ENCODE measurements around the gene LENEP. TPM values are rescaled to one million over a fixed set of nuclear protein-coding genes. Genes with fewer than 3 reads are reported as not detected.
A peak's percentile ranks its signal among the peaks of the same experiment; 100 is the strongest.

The LENEP gene
- total and polyA plus RNA-seq, 9 donors, result 0.24 to 0.40 (median 0.35) TPM; not detected in 5

- H3K4me1 ChIP-seq (ENCODE audit: control insufficient read depth, insufficient read depth, low read length), result peaks cover 60% of the 10 kb centered on the region
- WGBS (ENCODE audit: insufficient coverage), result 92% methylated on average over 2 of the region's 2 CpGs
- H3K27me3 ChIP-seq (ENCODE audit: control insufficient read depth, insufficient read depth, low read length), result no peaks in the 10 kb centered on the region
- H3K36me3 ChIP-seq (ENCODE audit: control insufficient read depth, insufficient read depth, low read length), result peaks cover 38% of the 10 kb centered on the region
- H3K27ac ChIP-seq (ENCODE audit: low read length), result no peak overlapping the region
- no peak for DNase-seq
- H3K9me3 ChIP-seq (replicated peaks; ENCODE audit: control insufficient read depth, low read depth, low read length), result no peaks in the 10 kb centered on the region
- H3K4me3 ChIP-seq (ENCODE audit: low read length), result no peak overlapping the region
Observed at GRCh38 chr1:154953611-154954038, 39.8 kb upstream of the LENEP start.

GRCh38 chr1:154954541-154954940, 38.8 kb upstream of the LENEP start:
- no CpG with 5 or more reads among the region's 3 CpGs for WGBS (ENCODE audit: insufficient coverage)
- peak overlapping the region; percentile 65 for H3K4me3 ChIP-seq (ENCODE audit: low read length)
- peaks cover 64% of the 10 kb centered on the region for H3K4me1 ChIP-seq (ENCODE audit: control insufficient read depth, insufficient read depth, low read length)

GRCh38 chr1:154955039-154955717, 38.2 kb upstream of the LENEP start:
- no peaks in the 10 kb centered on the region for H3K27me3 ChIP-seq (ENCODE audit: control insufficient read depth, insufficient read depth, low read length)
- peak; percentile 84 for DNase-seq
- H3K4me1 ChIP-seq (ENCODE audit: control insufficient read depth, insufficient read depth, low read length), result peaks cover 67% of the 10 kb centered on the region
- H3K36me3 ChIP-seq (ENCODE audit: control insufficient read depth, insufficient read depth, low read length), result peaks cover 47% of the 10 kb centered on the region
- H3K27ac ChIP-seq (ENCODE audit: low read length), result peak overlapping the region; percentile 96
- H3K4me3 ChIP-seq (ENCODE audit: low read length), result peak overlapping the region; percentile 65
- WGBS (ENCODE audit: insufficient coverage), result 12% methylated on average over 2 of the region's 4 CpGs
- H3K9me3 ChIP-seq (replicated peaks; ENCODE audit: control insufficient read depth, low read depth, low read length), result no peaks in the 10 kb centered on the region

More at GRCh38 chr1:154954541-154954940, 38.8 kb upstream of the LENEP start:
- Histone ChIP-seq H3K27ac (ENCODE audit: low read length) (peak overlapping the region; percentile 96), H3K9me3 (replicated peaks; ENCODE audit: control insufficient read depth, low read depth, low read length) (no peaks in the 10 kb centered on the region), H3K36me3 (ENCODE audit: control insufficient read depth, insufficient read depth, low read length) (peaks cover 44% of the 10 kb centered on the region), H3K27me3 (ENCODE audit: control insufficient read depth, insufficient read depth, low read length) (no peaks in the 10 kb centered on the region)
- no peak for DNase-seq

GRCh38 chr1:154955718-154956543, 37.5 kb upstream of the LENEP start, which contains the start of gene PBXIP1:
Gene PBXIP1 (minus strand): TSS chr1:154956099. CDS start chr1:154953721, 2,378 bp downstream.
- H3K9me3 ChIP-seq (replicated peaks; ENCODE audit: control insufficient read depth, low read depth, low read length), result no peaks in the 10 kb centered on the region
- peak; percentile 99 for DNase-seq
- H3K27me3 ChIP-seq (ENCODE audit: control insufficient read depth, insufficient read depth, low read length), result no peaks in the 10 kb centered on the region
- H3K4me3 ChIP-seq (ENCODE audit: low read length), result peak within 1 kb of the TSS; percentile 65
- H3K27ac ChIP-seq (ENCODE audit: low read length), result peak within 1 kb of the TSS; percentile 96
- 0% methylated on average over 11 of the region's 18 CpGs for WGBS (ENCODE audit: insufficient coverage)
- peaks cover 73% of the 10 kb centered on the region for H3K4me1 ChIP-seq (ENCODE audit: control insufficient read depth, insufficient read depth, low read length)
- peaks cover 42% of the 10 kb centered on the region for H3K36me3 ChIP-seq (ENCODE audit: control insufficient read depth, insufficient read depth, low read length)

- H3K27me3 ChIP-seq (ENCODE audit: control insufficient read depth, insufficient read depth, low read length), result no peaks in the 10 kb centered on the region
- H3K4me3 ChIP-seq (ENCODE audit: low read length), result peak overlapping the region; percentile 65
- peak; percentile 90 for DNase-seq
- H3K36me3 ChIP-seq (ENCODE audit: control insufficient read depth, insufficient read depth, low read length), result peaks cover 36% of the 10 kb centered on the region
- 12% methylated on average over 3 of the region's 6 CpGs for WGBS (ENCODE audit: insufficient coverage)
- no peaks in the 10 kb centered on the region for H3K9me3 ChIP-seq (replicated peaks; ENCODE audit: control insufficient read depth, low read depth, low read length)
- H3K27ac ChIP-seq (ENCODE audit: low read length), result peak overlapping the region; percentile 96
- peaks cover 74% of the 10 kb centered on the region for H3K4me1 ChIP-seq (ENCODE audit: control insufficient read depth, insufficient read depth, low read length)
Observed at GRCh38 chr1:154956544-154956941, 36.8 kb upstream of the LENEP start.

- DNase-seq, result no peak
- no CpG with 5 or more reads among the region's 9 CpGs for WGBS (ENCODE audit: insufficient coverage)
- Histone ChIP-seq H3K27me3 (ENCODE audit: control insufficient read depth, insufficient read depth, low read length) (no peaks in the 10 kb centered on the region), H3K9me3 (replicated peaks; ENCODE audit: control insufficient read depth, low read depth, low read length) (no peaks in the 10 kb centered on the region), H3K36me3 (ENCODE audit: control insufficient read depth, insufficient read depth, low read length) (peaks cover 33% of the 10 kb centered on the region), H3K27ac (ENCODE audit: low read length) (peak overlapping the region; percentile 96), H3K4me3 (ENCODE audit: low read length) (no peak overlapping the region), H3K4me1 (ENCODE audit: control insufficient read depth, insufficient read depth, low read length) (peaks cover 68% of the 10 kb centered on the region)
Observed at GRCh38 chr1:154957091-154957657, 36.2 kb upstream of the LENEP start.

- WGBS (ENCODE audit: insufficient coverage), result no CpG with 5 or more reads among the region's 2 CpGs
- H3K4me3 ChIP-seq (ENCODE audit: low read length), result no peak overlapping the region
- peaks cover 31% of the 10 kb centered on the region for H3K36me3 ChIP-seq (ENCODE audit: control insufficient read depth, insufficient read depth, low read length)
- no peaks in the 10 kb centered on the region for H3K9me3 ChIP-seq (replicated peaks; ENCODE audit: control insufficient read depth, low read depth, low read length)
- peaks cover 66% of the 10 kb centered on the region for H3K4me1 ChIP-seq (ENCODE audit: control insufficient read depth, insufficient read depth, low read length)
- H3K27ac ChIP-seq (ENCODE audit: low read length), result peak overlapping the region; percentile 96
- no peaks in the 10 kb centered on the region for H3K27me3 ChIP-seq (ENCODE audit: control insufficient read depth, insufficient read depth, low read length)
- DNase-seq, result no peak
Observed at GRCh38 chr1:154958036-154958435, 35.4 kb upstream of the LENEP start.

- peak overlapping the region; percentile 9 for H3K27ac ChIP-seq (ENCODE audit: low read length)
Observed at GRCh38 chr1:154958681-154959425, 34.5 kb upstream of the LENEP start.

GRCh38 chr1:154959426-154959780, 34.0 kb upstream of the LENEP start:
- no peak overlapping the region for H3K27ac ChIP-seq (ENCODE audit: low read length)

More at GRCh38 chr1:154958681-154959425, 34.5 kb upstream of the LENEP start:
- peaks cover 37% of the 10 kb centered on the region for H3K36me3 ChIP-seq (ENCODE audit: control insufficient read depth, insufficient read depth, low read length)
- H3K4me1 ChIP-seq (ENCODE audit: control insufficient read depth, insufficient read depth, low read length), result peaks cover 60% of the 10 kb centered on the region
- H3K9me3 ChIP-seq (replicated peaks; ENCODE audit: control insufficient read depth, low read depth, low read length), result no peaks in the 10 kb centered on the region
- no peaks in the 10 kb centered on the region for H3K27me3 ChIP-seq (ENCODE audit: control insufficient read depth, insufficient read depth, low read length)
- DNase-seq, result no peak
- no peak overlapping the region for H3K4me3 ChIP-seq (ENCODE audit: low read length)
- WGBS (ENCODE audit: insufficient coverage), result 90% methylated on average over 10 of the region's 16 CpGs

More at GRCh38 chr1:154959426-154959780, 34.0 kb upstream of the LENEP start:
- Histone ChIP-seq H3K4me3 (ENCODE audit: low read length) (no peak overlapping the region), H3K4me1 (ENCODE audit: control insufficient read depth, insufficient read depth, low read length) (peaks cover 55% of the 10 kb centered on the region), H3K27me3 (ENCODE audit: control insufficient read depth, insufficient read depth, low read length) (no peaks in the 10 kb centered on the region), H3K9me3 (replicated peaks; ENCODE audit: control insufficient read depth, low read depth, low read length) (no peaks in the 10 kb centered on the region), H3K36me3 (ENCODE audit: control insufficient read depth, insufficient read depth, low read length) (peaks cover 39% of the 10 kb centered on the region)
- WGBS (ENCODE audit: insufficient coverage), result 91% methylated on average over 7 of the region's 7 CpGs
- DNase-seq, result no peak

All from muscle of leg (tissue), 11 donors.